GM21367 (cell line): Measurements from ENCODE around the gene SEC16B.
"Not testable (repeated sequence)": the region's sequence is repeated elsewhere in the genome, so short reads cannot be mapped to it uniquely, and the experiment has no call there.

Experiments
- ATAC-seq: cut with Tn5 transposase; IDR thresholded peaks from one replicate; pipeline ENCODE4 v1.9.1; 2021; ENCODE audit not compliant: unreplicated experiment

The SEC16B gene, protein sequence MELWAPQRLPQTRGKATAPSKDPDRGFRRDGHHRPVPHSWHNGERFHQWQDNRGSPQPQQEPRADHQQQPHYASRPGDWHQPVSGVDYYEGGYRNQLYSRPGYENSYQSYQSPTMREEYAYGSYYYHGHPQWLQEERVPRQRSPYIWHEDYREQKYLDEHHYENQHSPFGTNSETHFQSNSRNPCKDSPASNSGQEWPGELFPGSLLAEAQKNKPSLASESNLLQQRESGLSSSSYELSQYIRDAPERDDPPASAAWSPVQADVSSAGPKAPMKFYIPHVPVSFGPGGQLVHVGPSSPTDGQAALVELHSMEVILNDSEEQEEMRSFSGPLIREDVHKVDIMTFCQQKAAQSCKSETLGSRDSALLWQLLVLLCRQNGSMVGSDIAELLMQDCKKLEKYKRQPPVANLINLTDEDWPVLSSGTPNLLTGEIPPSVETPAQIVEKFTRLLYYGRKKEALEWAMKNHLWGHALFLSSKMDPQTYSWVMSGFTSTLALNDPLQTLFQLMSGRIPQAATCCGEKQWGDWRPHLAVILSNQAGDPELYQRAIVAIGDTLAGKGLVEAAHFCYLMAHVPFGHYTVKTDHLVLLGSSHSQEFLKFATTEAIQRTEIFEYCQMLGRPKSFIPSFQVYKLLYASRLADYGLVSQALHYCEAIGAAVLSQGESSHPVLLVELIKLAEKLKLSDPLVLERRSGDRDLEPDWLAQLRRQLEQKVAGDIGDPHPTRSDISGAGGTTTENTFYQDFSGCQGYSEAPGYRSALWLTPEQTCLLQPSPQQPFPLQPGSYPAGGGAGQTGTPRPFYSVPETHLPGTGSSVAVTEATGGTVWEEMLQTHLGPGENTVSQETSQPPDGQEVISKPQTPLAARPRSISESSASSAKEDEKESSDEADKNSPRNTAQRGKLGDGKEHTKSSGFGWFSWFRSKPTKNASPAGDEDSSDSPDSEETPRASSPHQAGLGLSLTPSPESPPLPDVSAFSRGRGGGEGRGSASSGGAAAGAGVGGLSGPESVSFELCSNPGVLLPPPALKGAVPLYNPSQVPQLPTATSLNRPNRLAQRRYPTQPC

DNA sequence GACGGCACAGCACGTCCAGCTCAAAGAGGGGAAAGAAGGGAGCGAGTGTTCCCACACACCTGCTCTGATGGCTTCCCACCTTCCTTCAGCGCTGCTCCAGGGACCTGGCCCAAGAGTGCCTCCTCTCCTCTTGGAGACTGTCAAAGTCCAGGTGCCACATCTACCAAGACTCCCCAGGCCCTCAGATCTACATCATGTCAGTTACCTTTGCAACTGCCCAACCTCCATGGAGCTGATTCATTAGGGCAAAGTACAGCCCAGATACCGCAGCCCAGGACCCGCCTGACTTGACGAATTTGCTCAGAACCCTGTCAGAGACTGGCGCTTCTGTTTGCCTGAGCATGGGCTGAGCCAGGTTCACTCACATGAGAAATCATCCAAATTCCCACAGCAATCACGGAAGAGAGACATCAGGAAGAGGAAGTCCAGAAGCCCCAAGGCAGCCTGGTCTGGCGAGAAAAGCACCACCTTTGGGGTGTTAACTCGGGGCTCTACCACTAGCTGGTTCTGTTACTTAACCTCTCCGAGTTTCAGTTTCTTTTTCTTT is at the start of gene SEC16B:
Gene SEC16B, minus strand, starts transcription at position 234 of the 547 bp plus-strand sequence. CDS start 2,077 bp downstream, outside the sequence.
- no peak for ATAC-seq

DNA sequence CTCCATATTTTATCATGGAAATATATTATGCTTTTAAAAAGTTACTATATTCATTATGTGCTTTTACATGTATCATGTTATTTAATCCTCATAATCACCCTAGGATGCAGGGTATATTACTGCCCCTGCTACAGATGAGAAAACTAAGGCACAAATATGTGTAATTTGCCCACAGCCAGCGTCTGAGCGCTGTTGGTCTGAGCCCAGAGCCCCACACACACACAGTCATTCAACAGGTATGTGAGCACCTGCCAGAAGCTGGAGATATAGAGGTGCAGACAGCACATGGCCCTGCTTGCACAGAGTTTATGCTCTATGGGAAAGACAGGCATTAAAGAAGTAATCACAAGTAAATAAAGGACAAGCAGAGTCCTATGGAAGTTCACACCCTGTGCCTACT is 49.8 kb upstream of the SEC16B start:
- no peak for ATAC-seq

DNA sequence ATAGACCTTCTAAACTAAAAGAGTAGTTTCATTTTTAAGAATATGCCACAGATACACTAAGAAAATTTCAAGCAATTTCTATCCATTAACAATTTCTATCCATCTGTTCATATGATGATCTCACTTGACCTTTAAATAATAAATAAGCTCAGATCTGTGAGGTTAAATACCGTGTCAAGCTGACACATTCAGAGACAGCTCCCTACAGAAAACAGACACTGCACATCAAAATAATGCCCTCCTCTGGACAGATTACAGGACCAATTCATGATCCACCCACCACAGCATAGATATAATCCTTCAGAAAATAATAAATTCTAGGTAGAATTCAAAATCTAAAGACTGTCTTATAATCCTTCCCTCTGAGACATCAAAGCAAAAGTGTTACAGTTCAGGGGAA is 49.4 kb upstream of the SEC16B start:
- ATAC-seq, result no peak

DNA sequence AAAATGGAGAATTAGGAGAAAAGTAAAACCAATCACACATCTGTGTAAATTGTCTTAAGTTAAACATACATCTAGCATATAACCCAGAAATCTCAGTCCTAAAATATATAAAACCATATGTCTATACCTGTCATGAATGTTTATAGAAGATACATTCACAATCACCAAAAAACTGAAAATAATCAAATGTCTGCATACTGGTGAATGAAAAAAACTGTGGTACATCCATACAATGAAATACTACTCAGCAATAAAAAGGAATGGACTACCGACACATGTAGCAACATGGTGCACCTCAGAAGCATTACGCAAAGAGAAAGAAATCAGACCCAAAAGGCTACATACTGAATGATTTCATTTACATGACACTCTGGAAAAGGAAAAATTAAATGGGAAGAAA is 47.7 kb upstream of the SEC16B start:
- no peak for ATAC-seq

DNA sequence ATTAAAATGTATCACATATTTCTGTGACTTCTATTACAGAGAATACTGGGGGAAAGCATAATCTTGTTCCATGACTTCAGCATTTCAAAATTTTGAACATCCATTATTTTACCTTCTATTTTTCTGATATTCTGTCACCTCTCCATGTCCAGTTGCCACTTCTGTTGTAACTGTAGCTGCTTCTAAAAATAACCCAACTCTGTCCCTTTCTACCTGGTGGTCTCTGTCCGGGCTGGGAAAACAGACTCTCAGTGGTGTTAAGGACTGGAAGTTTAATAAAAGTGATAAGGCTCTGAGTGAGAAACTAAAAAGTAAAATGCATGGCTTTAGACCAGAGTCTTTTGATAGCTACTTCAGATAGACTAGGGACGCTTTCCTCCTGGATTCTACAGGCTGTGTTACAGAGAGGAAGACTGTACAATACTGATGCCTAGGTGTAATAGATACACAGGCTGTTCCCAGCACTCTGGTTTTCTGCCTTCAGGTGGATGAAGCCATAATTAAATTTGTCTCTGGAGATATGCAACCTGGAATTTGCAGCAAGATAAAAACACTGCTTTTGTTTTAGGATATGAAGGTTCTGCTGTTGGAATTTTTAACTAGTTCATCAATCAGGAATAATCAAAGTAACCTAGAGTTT is 42.1 kb upstream of the SEC16B start:
- no peak for ATAC-seq

DNA sequence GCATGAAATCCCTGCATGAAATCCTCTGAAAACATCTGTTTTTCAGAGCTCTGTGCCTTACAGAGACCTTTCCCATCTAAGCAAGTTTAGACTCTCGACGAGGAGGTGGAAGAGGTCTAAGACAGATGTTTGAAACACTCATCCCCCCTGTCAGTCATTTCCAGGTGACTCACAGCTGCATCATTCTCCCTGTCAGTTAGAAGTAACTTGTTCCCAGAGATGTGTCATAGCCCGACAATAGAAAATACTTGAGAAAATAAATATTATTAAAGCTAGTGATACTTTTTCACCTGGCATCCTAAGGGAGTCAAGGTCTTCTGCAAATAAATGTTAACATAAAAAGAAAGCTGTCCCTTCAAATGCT is 41.6 kb upstream of the SEC16B start:
- no peak for ATAC-seq

DNA sequence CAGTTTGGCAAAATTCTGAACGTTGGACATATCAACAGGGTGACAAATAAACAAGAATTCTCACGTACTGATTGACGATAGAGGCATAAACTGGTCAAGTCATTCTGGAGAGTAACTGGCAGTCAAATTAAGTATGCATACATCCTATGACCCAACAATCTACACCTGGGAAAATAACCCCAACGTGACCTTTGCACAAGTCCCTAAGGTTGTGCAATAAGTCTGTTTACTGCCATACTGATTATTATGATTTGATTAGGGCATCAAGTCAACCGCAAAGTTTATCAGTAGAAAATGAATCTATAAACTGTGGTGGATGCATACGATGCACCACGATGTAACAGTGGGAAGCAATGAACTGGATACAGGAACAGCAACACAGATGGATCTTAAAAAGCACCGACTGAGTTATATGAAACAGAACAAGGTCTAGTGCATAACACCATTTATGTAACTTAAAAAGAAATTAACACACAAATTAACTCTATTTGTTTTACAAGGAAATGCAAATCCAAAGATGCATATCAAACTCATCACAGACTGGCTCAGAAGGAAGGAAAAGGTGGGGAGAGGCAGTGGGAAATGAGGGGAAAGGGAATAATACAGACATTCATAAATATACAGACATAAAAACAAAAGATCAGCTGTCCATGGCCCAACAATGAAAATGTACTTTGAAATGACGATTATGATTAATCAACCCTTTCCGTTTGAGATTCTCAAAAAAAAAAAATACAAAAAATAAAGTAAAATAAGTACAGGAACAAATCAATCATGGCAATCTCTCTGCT is 41.0 kb upstream of the SEC16B start:
- no peak for ATAC-seq

DNA sequence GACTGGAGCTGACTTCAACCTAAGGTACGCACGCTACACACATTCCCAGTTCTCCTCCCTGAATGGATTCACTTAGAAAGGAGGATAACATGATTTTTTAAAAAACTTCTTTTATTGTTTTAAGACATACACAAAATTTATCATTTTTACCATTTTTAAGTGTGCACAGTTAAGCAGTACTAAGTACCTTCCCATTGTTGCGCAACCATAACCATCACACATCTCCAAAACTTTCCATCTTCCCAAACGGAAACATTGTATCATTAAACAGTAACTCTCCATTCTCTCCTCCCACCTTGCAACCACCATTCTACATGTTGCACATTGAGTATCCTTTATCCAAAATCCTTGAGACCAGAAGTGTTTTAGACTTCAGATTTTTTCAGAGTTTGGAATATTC is 36.2 kb upstream of the SEC16B start:
- ATAC-seq, result no peak

DNA sequence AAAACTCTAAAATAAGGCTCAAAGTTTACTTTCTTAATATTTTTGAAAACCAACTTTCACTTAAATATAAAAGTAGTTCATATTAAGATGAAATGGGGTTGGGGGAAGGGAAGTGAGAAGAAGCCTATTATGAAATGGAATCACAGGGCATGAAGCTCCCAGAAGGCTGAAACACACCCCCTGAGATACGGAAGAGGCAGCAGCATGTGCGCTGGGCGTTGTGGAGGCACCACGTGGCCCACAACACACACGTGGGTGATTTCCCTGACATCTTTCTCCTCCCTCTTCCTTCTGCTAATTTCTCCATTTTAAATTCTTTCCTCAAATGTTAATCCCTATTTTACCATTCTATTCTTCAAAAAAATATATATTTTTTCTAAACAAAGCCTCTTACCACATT is 35.6 kb upstream of the SEC16B start:
- ATAC-seq, result no peak

DNA sequence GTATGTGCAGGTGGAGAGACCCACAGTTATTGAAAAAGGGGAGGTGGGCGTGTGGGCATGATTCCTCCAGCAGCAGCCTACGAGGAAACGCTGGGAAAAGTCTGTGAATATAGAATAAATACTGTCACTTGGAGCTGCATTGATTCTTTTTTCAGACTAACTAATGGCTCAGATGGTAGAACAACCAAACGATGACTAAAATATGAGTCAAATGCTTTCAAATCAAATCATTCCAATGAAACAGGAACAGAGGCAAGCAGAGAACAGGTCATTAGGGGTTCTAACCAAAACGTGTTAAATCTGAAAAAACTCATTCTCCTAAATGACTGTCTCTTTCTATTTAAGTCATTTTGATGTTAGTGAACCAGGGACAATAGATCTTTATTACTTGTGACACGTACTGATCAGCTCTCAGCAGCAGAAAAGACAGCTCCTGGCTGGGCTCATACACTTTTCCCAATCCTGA is 35.1 kb upstream of the SEC16B start:
- no peak for ATAC-seq

DNA sequence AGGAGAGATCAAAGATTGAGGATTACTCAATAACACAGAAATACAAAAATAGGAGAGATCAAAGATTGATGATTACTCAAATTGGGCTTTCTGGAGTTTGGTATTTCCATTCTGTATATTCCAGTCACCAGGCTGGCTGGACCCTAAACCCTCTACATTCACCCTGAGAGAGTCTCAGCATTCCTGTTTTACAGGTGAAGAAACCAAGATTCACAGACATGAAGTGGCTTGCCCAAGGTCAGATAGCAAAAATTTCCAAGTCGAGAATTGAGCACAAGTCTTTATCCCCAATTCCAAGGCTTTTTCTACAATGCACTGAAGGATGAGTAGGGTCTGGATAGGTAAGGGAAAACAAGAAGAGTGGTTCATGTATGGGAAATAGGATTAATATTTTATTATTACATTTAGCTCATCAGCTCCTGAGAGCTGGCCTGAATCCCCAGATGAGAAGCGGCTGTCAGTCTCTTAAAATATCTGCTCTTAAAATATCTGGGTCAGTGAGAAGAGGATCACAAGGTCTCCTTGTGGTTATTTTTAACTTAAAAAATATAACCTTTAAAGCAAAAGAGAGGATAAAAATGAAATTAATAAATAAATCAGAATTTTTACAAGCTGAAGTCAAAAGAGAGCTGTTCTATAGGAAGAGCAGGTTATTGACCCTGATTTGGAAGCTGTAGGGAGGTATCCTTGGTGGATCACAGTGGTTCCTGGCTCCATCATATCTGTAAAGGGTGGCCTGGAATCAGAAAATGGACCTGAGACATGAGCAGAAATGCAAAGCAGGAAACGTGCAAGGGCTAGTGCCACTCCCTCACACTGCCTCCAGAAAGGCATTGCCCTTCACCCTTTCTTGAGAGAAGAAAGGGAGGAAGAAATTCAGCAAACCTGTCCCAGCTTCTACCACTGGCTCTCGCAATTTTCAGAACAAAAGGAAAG is 29.1 kb upstream of the SEC16B start:
- ATAC-seq, result no peak

DNA sequence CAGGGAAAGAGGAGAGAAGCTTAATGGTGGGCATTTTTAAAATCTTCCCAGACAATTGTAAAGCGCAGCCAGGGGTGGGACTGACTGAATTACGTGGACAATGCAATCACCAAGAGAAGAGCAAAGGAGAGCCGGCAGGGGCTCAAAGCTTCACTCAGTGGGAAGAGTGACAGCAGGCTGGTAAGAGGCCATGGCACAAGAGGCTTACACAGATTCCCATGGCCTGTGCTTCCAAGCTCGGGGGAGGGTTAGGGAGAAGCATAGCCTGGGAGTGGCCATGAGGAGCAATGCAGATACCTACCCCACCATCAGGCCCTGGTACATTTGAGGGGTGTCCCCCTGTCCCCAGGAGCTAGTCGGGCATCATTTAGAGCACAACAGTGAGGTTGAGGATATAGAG is 27.1 kb upstream of the SEC16B start:
- no peak for ATAC-seq

DNA sequence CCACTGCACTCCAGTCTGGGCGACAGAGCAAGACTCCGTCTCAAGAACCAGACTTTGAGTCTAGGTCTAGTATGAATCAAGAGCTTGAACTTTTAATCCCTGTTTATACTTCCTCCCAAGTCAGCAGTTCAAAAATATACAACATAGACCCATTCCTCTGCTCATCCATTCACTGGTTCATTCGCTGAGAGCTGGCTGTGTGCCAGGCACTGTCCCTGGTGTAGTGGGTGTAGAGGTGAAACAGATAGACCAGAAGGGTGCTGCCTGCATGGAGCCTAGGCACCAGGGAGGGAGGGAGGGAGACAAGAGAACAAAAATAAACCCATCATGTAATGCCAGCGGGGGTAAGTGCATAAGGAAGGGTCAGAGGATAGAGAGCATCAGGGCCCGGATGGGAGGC is 25.5 kb upstream of the SEC16B start:
- ATAC-seq, result no peak

DNA sequence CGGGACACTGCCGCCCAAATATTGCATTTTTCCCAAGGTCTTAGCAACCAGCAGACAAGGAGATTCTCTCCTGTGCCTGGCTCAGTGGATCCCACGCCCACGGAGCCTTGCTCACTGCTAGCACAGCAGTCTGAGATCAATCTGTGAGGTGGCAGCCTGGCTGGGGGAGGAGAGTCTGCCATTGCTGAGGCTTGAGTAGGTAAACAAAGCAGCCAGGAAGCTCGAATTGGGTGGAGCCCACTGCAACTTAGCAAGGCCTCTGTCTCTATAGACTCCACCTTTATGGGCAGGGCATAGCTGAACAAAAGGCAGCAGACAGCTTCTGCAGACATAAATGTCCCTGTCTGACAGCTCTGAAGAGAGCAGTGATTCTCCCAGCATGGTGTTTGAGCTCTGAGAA is 16.4 kb upstream of the SEC16B start:
- ATAC-seq, result not testable (repeated sequence)

DNA sequence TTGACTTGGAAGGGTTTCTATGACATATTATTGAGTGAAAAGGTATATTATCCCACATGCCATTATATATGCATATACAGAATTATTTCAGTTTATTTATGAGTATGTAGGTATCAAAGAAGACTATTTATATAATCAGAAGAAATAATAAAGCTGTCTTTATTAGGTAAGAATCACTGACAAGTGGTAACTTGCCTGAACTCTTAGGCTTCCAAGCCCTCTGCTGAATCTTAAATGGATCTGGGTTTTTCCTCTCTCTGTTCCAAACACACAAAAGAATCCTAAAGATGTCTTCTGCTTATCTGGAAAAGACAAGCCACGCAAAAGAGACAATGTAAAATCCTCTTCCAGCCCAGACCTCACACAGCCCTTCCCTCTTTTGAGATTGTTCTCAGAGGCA is 14.9 kb upstream of the SEC16B start:
- ATAC-seq, result no peak

DNA sequence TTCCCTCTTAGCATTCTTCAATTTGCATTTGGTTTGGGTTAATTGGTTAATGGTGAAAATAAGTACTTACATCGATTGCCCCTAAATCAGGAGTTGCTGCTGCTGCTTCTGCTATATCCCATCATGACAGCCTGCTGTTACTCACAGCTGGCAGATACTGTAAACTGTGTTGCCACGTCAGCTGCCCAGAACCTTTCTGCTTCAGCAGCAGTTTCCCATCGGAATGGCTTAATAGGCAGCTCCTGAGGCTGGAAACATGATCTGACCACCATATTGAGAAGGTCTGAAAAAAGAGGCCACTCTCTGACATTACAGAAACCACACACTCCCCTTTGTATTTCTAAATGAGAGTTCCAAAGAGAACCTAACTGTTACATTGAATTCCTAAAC is 14.3 kb upstream of the SEC16B start:
- no peak for ATAC-seq

DNA sequence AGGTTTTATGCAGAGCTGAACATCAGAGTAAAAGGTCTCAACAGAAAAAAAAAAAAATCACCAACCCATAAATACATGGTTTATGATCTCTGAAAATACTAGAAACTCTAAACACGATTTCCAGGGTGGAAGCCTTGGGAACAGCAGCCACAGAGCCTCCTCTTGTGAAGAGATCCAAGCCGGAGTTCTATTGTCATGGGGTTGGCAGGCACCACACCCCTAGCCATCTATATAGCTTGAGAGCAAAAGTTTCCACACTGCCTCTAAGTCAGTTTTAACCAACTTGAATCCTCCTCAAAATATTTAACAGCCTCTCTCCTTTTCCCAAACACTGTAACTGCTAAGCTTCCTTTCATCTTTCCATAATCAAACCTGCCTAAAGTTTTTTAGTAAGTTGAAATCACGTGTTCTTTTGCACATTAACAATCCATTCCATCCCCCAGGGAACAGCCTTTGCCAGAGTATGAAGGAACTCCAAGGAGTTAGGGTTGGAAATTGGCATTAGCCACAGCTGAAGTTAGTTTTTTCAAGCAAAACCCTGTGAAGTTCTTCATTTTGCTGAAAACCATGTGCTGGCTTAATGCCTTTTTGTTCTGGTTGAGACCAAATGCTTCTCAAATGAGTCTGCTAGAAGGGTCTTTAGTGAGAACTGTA is 13.8 kb upstream of the SEC16B start:
- ATAC-seq, result no peak

DNA sequence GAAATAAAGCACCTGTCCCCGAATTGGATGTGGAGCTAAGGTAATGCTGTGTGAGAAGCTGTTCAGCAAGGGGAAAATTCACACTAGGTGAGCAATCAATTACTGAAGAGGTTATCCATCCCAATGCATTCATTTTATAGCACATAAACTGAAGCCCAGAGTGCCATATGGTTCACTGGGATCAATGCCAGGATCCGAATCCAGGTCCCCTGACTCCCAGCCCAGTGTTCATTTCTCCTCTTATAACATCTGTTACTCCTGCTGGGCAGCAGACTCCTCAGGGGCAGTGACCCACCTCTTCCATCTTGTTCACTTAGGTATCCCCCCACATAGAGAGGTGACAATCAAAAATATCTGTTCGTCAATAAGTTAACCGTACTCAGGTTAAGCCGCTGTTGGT is 13.2 kb upstream of the SEC16B start:
- no peak for ATAC-seq

DNA sequence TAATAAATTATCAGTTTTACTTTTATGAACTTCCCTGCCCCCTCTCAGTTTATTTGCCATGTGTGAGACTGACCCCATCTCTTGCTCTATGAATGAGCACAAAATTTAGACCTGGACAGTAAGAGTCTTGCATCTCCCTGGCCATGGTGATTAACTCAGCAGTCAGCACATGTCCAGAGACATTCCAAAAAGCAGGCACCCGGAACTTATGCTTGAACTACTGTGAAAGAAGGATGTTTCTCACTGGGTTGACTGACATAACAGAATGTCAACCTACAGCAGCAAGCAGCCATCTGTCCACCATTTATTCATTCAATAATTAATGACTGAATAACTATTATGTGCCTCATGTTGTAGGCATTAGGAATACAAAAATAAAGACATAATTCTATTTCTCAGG is 11.3 kb upstream of the SEC16B start:
- no peak for ATAC-seq
